A172 (cell line): Measurements from ENCODE around the gene PTPN4. TPM values are rescaled to one million over a fixed set of nuclear protein-coding genes. Genes with fewer than 3 reads are reported as not detected.
"Not testable (repeated sequence)": the region's sequence is repeated elsewhere in the genome, so short reads cannot be mapped to it uniquely, and the experiment has no call there.

ENCODE experiments used
- DNase-seq: peaks from one replicate; pipeline ENCODE4 v3.0.0-alpha.2; 2015; ENCODE audit warnings: low spot score
- total RNA-seq: library from RNA; depleted of rRNA; stranded (reverse); fragments of >200 nt; shearing (Covaris generic); gene quantifications from 2 replicates; pipeline ENCODE4 v1.2.3, GENCODE V29; 2014

Gene PTPN4
- total RNA-seq, 1 experiment from 2014 or later: 33.0 TPM

GRCh38 chr2:119941981-119942513, 182.3 kb downstream of the PTPN4 start:
- DNase-seq: no peak

DNA sequence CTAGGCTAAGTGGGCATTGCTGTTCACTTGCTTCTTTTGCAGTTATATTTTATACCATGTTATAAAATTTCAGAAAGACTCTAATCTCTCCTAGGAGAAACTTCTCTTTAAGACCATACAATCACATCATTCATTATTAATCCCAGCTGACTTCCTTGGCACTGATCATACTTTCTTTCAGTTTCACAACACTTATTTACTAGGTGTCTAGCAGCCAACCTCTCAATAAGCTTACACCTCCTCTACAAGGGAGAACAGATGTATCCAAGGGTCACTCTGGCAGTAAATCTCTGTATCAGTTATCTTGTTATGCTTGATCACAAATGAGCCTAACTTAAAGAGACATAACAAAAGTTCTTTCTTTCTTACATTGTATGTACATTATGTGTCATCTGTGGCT, 183.3 kb downstream of the PTPN4 start:
- no peak for DNase-seq

- no peak for DNase-seq
Observed at GRCh38 chr2:119947535-119947934, 187.8 kb downstream of the PTPN4 start.

DNA sequence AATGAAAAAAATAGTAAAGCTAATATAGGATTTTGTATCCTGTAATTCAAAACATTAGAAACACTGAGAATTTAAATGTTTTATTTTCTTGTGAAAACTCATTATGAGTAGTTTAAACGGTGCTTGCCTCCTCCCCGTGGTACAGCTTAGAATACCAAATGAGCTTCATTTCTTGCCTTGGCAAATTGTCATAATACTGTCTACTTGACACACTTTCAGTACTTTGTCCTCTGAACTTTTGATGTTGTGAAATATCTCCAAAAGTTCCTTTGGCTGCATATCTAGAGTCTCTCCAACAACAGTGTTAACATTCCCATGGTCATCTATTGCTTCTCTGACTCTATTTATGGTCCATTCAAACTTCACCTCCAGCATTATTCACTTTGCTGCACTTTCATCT, 191.2 kb downstream of the PTPN4 start:
- DNase-seq: no peak

- peak; percentile 16 for DNase-seq
Observed at GRCh38 chr2:119958670-119959268, 199.0 kb downstream of the PTPN4 start.

GRCh38 chr2:119960821-119961220, 201.1 kb downstream of the PTPN4 start:
- DNase-seq: no peak

DNA sequence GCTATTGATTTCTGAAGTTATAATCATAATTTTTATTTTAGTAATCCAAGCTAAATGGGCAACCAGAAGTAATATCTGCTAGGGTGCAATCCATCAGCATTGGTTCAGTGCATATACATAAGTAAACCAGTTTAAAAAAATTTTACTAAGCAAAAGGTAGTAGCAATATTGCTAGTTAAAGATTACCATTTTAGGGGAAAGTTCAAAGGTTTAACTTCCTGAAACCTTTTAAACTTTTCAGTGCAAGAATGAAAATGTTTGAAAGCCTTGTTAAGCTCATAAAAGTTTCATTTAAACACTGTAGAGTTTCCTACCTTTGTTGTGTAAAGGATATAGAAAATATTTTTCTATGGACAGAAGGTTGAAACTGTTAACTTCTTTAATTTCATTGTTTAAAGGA, 222.2 kb downstream of the PTPN4 start:
- no peak for DNase-seq

GRCh38 chr2:119982506-119982905, 222.8 kb downstream of the PTPN4 start:
- no peak for DNase-seq

DNA sequence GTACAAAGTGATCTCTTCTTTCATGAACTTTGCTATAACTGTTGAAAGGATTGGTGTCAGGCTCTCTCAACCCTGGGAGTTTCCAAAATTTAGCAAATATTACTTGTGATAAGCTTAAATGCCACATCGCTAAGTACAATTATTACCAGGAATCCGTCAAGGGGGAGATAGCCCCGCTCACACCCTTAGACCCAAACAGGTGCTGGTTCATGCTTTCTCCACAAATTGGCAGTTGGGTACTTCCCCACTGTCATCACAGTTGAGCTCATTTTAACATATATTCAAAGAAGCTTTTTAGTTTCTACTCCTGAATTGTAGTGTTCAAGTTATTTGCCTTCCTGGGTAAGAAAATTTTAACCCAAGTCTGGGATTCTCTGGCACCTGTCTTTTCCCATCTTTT, 223.4 kb downstream of the PTPN4 start:
- DNase-seq: no peak

- no peak for DNase-seq
Observed at GRCh38 chr2:119996148-119996547, 236.4 kb downstream of the PTPN4 start.

DNA sequence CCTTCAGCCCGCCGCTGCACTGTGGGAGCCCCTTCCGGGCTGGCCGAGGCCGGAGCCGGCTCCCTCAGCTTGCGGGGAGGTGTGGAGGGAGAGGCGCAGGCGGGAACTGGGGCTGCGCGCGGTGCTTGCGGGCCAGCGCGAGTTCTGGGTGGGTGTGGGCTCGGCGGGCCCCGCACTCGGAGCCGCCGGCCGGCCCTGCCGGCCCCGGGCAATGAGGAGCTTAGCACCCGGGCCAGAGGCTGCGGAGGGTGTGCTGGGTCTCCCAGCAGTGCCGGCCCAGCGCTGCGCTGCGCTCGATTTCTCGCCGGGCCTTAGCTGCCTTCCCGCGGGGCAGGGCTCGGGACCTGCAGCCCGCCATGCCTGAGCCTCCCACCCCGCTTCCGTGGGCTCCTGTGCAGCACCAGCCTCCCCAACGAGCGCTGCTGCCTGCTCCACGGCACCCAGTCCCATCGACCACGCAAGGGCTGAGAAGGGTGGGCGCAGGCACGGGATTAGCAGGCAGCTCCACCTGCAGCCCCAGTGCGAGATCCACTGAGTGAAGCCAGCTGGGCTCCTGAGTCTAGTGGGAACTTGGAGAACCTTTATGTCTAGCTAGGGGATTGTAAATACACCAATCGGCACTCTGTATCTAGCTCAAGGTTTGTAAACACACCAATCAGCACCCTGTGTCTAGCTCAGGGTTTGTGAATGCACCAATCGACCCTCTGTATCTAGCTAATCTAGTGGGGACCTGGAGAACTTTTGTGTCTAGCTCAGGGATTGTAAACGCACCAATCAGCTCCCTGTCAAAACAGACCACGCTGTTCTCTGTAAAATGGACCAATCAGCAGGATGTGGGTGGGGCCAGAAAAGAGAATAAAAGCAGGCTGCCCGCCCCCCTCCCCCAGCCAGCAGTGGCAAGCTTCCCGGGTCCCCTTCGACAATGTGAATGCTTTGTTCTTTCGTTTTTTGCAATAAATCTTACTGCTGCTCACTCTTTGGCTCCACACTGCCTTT, 237.5 kb downstream of the PTPN4 start:
- not testable (repeated sequence) for DNase-seq

DNA sequence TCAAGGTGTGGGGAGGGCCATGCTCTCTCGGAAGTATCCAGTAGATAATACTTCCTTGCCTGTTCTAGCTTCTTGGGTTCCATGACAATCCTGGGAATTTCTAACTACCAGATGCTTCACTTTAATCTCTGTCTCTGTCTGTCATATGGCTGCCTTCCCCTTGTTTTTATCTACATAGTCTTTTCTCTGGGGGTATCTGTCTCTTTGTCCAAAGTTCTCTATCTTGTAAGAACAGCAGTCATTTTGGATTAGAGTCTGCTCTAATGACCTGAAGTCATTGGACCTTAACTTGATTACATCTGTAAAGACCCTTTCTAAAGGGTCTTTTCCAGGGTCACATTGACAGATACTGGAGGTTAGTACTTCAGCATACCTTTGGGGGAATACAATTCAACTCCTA, 241.7 kb downstream of the PTPN4 start:
- no peak for DNase-seq

- no peak for DNase-seq
Observed at GRCh38 chr2:120004254-120004653, 244.5 kb downstream of the PTPN4 start.

- no peak for DNase-seq
Observed at GRCh38 chr2:120005834-120006521, 246.3 kb downstream of the PTPN4 start.

- DNase-seq: no peak
Observed at GRCh38 chr2:120007851-120008250, 248.1 kb downstream of the PTPN4 start.

DNA sequence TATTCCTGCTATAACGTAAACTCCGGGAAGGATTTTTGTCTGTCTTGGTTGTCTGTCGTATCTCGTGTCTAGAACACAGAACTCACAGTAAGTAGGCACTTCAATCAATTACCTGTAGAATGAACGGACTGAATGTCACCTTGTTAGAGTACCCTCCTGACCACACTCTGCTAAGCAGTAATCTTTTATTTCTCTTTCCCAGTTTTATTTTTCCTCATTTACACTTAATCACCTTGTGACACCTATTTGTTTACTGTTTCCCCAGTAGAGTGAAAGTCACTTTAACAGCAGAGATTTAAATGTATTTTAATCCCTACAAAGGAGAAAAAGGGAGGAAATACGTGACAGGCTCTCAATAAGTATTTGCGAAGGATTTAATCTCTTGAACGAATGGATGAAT, 252.6 kb downstream of the PTPN4 start:
- DNase-seq: no peak

DNA sequence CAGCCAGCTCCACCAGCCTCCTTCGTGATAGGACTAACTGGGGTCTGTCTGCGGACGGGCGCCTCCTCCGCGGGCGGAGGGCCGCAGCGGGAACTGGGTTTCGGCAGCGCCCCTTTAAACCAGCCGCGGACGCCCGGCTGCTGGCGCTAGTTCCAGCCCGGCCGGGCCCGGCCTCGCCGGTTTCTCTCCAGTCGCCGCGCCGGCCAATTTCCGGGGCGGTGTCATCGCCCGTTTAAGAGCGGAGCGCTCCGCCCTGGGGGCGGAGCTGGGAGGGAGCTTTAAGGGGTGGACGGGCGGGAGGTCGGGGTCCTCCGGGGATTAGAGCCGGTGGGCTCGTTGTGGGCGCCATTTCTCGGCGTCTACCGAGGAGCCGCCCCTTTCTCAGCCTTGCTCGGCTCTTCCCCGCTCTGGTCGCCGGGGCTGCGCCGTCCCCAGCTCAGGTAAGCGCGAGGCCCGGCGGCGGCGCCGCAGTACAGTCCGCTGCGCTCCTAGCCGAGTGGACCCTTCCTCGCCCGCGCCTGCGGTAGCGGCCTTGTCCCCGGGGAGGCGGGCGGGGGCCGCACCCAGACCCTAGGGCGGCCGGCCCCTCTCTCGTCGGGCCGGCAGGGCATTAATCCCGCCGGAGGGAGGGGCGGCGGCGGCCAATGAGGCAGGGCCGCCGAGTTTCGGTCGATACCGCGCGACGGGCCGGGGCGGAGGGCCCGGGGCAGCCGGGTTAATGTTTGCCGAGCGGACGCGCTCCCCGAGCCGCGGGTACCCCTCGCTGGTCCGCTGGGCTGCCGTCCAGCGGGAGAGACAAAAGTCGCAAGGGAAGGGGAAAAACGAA, 253.3 kb downstream of the PTPN4 start, which contains the start of gene EPB41L5:
EPB41L5 (plus strand) TSS at position 307 of the 826 bp plus-strand sequence. CDS start 6,008 bp downstream, outside the sequence.
- DNase-seq: peak; percentile 82

- DNase-seq: peak; percentile 18
Observed at GRCh38 chr2:120013597-120014223, 254.0 kb downstream of the PTPN4 start.

GRCh38 chr2:120014226-120014980, 254.7 kb downstream of the PTPN4 start:
- DNase-seq: no peak

- no peak for DNase-seq
Observed at GRCh38 chr2:120016800-120017199, 257.1 kb downstream of the PTPN4 start.
